ENCODE measurements around the gene PPP1R14C. TPM values are rescaled to one million over a fixed set of nuclear protein-coding genes. Genes with fewer than 3 reads are reported as not detected.

Gene PPP1R14C
- total and polyA plus RNA-seq, 7 experiments from 2014 or later, result not detected

GRCh38 chr6:150220634-150221551 is 78.0 kb downstream of the PPP1R14C start:
- H3K4me3 ChIP-seq (ENCODE audit: low read length), result no peak overlapping the region
- H3K27ac Mint-ChIP-seq, result no peak overlapping the region

GRCh38 chr6:150224820-150225219 is 82.0 kb downstream of the PPP1R14C start:
- DNase-seq (no peak), ATAC-seq (no peak)
- Mint-ChIP-seq H3K4me1 (no peaks in the 10 kb centered on the region), H3K36me3 (no peaks in the 10 kb centered on the region), H3K4me3 (no peak overlapping the region), H3K27ac (no peak overlapping the region), H3K27me3 (peaks cover 11 to 62% (median 24%) of the 10 kb centered on the region in 5 donors), H3K9me3 (no peaks in the 10 kb centered on the region)
- Histone ChIP-seq H3K27me3 (ENCODE audit: control insufficient read depth in 2 of 2, insufficient read depth in 2 of 2, low read length in 2 of 2) (no peaks in the 10 kb centered on the region), H3K4me1 (ENCODE audit: control insufficient read depth in 2 of 2, insufficient read depth in 2 of 2, low read length in 2 of 2) (no peaks in the 10 kb centered on the region), H3K27ac (ENCODE audit: low read depth, low read length) (no peak overlapping the region), H3K4me3 (ENCODE audit: low read length) (no peak overlapping the region), H3K36me3 (ENCODE audit: control insufficient read depth in 2 of 3, insufficient read depth in 3 of 3, low read length in 3 of 3) (no peaks in the 10 kb centered on the region), H3K9me3 (ENCODE audit: control insufficient read depth in 2 of 3, low read length in 3 of 3) (no peaks in the 10 kb centered on the region)
- intact Hi-C loops (cut with micrococcal nuclease), result no loop called here
- ChIA-PET POLR2A (no interaction called here), CTCF (no interaction called here)

More at GRCh38 chr6:150220634-150221551, 78.0 kb downstream of the PPP1R14C start:
- DNase-seq, result no peak
- H3K9me3 ChIP-seq (ENCODE audit: control insufficient read depth in 2 of 3, low read length in 3 of 3), result no peaks in the 10 kb centered on the region
- no peaks in the 10 kb centered on the region for H3K4me1 ChIP-seq (ENCODE audit: control insufficient read depth in 2 of 2, insufficient read depth in 2 of 2, low read length in 2 of 2)
- ChIA-PET POLR2A (no interaction called here), CTCF (no interaction called here)
- Mint-ChIP-seq H3K4me1 (no peaks in the 10 kb centered on the region), H3K4me3 (no peak overlapping the region), H3K36me3 (no peaks in the 10 kb centered on the region), H3K27me3 (peaks cover 9 to 32% (median 17%) of the 10 kb centered on the region in 5 donors), H3K9me3 (no peaks in the 10 kb centered on the region)
- no peak overlapping the region for H3K27ac ChIP-seq (ENCODE audit: low read depth, low read length)
- H3K27me3 ChIP-seq (ENCODE audit: control insufficient read depth in 2 of 2, insufficient read depth in 2 of 2, low read length in 2 of 2), result no peaks in the 10 kb centered on the region
- intact Hi-C loops (cut with micrococcal nuclease), result no loop called here
- ATAC-seq, result no peak
- H3K36me3 ChIP-seq (ENCODE audit: control insufficient read depth in 2 of 3, insufficient read depth in 3 of 3, low read length in 3 of 3), result no peaks in the 10 kb centered on the region

GRCh38 chr6:150227281-150227680 is 84.4 kb downstream of the PPP1R14C start:
- Mint-ChIP-seq H3K36me3 (no peaks in the 10 kb centered on the region), H3K4me1 (peaks cover 0 to under 1% (median 0%) of the 10 kb centered on the region in 7 donors), H3K4me3 (no peak overlapping the region), H3K9me3 (peaks cover 0 to 4% (median 0%) of the 10 kb centered on the region in 11 donors), H3K27ac (no peak overlapping the region), H3K27me3 (peaks cover 12 to 50% (median 24%) of the 10 kb centered on the region in 5 donors)
- H3K4me1 ChIP-seq (ENCODE audit: control insufficient read depth in 2 of 2, insufficient read depth in 2 of 2, low read length in 2 of 2), result no peaks in the 10 kb centered on the region
- H3K36me3 ChIP-seq (ENCODE audit: control insufficient read depth in 2 of 3, insufficient read depth in 3 of 3, low read length in 3 of 3), result no peaks in the 10 kb centered on the region
- no peak overlapping the region for H3K4me3 ChIP-seq (ENCODE audit: low read length)
- intact Hi-C loops (cut with micrococcal nuclease), result no loop called here
- no peak for ATAC-seq
- no peaks in the 10 kb centered on the region for H3K9me3 ChIP-seq (ENCODE audit: control insufficient read depth in 2 of 3, low read length in 3 of 3)
- no peak overlapping the region for H3K27ac ChIP-seq (ENCODE audit: low read depth, low read length)
- no peaks in the 10 kb centered on the region for H3K27me3 ChIP-seq (ENCODE audit: control insufficient read depth in 2 of 2, insufficient read depth in 2 of 2, low read length in 2 of 2)
- ChIA-PET CTCF (no interaction called here), POLR2A (no interaction called here)
- no peak for DNase-seq

- no peak overlapping the region for H3K4me3 Mint-ChIP-seq
- H3K36me3 ChIP-seq (ENCODE audit: control insufficient read depth in 2 of 3, insufficient read depth in 3 of 3, low read length in 3 of 3), result no peaks in the 10 kb centered on the region
- peaks cover 0 to 6% (median 0%) of the 10 kb centered on the region in 7 donors for H3K4me1 Mint-ChIP-seq
- H3K4me3 ChIP-seq (ENCODE audit: low read length), result no peak overlapping the region
- H3K4me1 ChIP-seq (ENCODE audit: control insufficient read depth in 2 of 2, insufficient read depth in 2 of 2, low read length in 2 of 2), result no peaks in the 10 kb centered on the region
- ChIA-PET CTCF (no interaction called here), POLR2A (no interaction called here)
- ATAC-seq, result no peak
- H3K27me3 ChIP-seq (ENCODE audit: control insufficient read depth in 2 of 2, insufficient read depth in 2 of 2, low read length in 2 of 2), result no peaks in the 10 kb centered on the region
- no peak for DNase-seq
- H3K9me3 Mint-ChIP-seq, result peaks cover 0 to 12% (median 5%) of the 10 kb centered on the region in 11 donors
- peaks cover 12 to 48% (median 21%) of the 10 kb centered on the region in 5 donors for H3K27me3 Mint-ChIP-seq
- H3K27ac Mint-ChIP-seq, result no peak overlapping the region
- H3K36me3 Mint-ChIP-seq, result peaks cover 0 to 5% (median 0%) of the 10 kb centered on the region in 5 donors
- intact Hi-C loops (cut with micrococcal nuclease), result no loop called here
- H3K9me3 ChIP-seq (ENCODE audit: control insufficient read depth in 2 of 3, low read length in 3 of 3), result no peaks in the 10 kb centered on the region
- H3K27ac ChIP-seq (ENCODE audit: low read depth, low read length), result no peak overlapping the region
Measured at GRCh38 chr6:150228072-150228733, 85.4 kb downstream of the PPP1R14C start.

- no peaks in the 10 kb centered on the region for H3K4me1 ChIP-seq (ENCODE audit: control insufficient read depth in 2 of 2, insufficient read depth in 2 of 2, low read length in 2 of 2)
- H3K27me3 Mint-ChIP-seq, result peaks cover 12 to 36% (median 17%) of the 10 kb centered on the region in 5 donors
- no peaks in the 10 kb centered on the region for H3K27me3 ChIP-seq (ENCODE audit: control insufficient read depth in 2 of 2, insufficient read depth in 2 of 2, low read length in 2 of 2)
- H3K36me3 Mint-ChIP-seq, result peaks cover 0 to 5% (median 0%) of the 10 kb centered on the region in 5 donors
- H3K9me3 ChIP-seq (ENCODE audit: control insufficient read depth in 2 of 3, low read length in 3 of 3), result no peaks in the 10 kb centered on the region
- ATAC-seq (no peak), DNase-seq (no peak)
- H3K36me3 ChIP-seq (ENCODE audit: control insufficient read depth in 2 of 3, insufficient read depth in 3 of 3, low read length in 3 of 3), result no peaks in the 10 kb centered on the region
- ChIA-PET CTCF (no interaction called here), POLR2A (interaction anchor here (0.7 kb wide), 1 partner anchor 289 kb away, joined by 3 read pairs; no protein-coding TSS in a partner anchor)
- H3K4me1 Mint-ChIP-seq, result peaks cover 0 to 6% (median 0%) of the 10 kb centered on the region in 7 donors
- H3K27ac Mint-ChIP-seq, result no peak overlapping the region
- no peak overlapping the region for H3K4me3 Mint-ChIP-seq
- H3K9me3 Mint-ChIP-seq, result peaks cover 0 to 12% (median 5%) of the 10 kb centered on the region in 11 donors
- H3K27ac ChIP-seq (ENCODE audit: low read depth, low read length), result no peak overlapping the region
- H3K4me3 ChIP-seq (ENCODE audit: low read length), result no peak overlapping the region
- intact Hi-C loops (cut with micrococcal nuclease), result no loop called here
Measured at GRCh38 chr6:150229436-150230163, 86.8 kb downstream of the PPP1R14C start.

- intact Hi-C loops (cut with micrococcal nuclease), result no loop called here
- peaks cover 0 to 10% (median 0%) of the 10 kb centered on the region in 7 donors for H3K4me1 Mint-ChIP-seq
- no peaks in the 10 kb centered on the region for H3K4me1 ChIP-seq (ENCODE audit: control insufficient read depth in 2 of 2, insufficient read depth in 2 of 2, low read length in 2 of 2)
Measured at GRCh38 chr6:150230164-150230561, 87.3 kb downstream of the PPP1R14C start.

More at GRCh38 chr6:150230164-150230561, 87.3 kb downstream of the PPP1R14C start:
- no peak for ATAC-seq
- Mint-ChIP-seq H3K27me3 (peaks cover 11 to 36% (median 12%) of the 10 kb centered on the region in 5 donors), H3K36me3 (peaks cover 0 to 7% (median 0%) of the 10 kb centered on the region in 5 donors), H3K9me3 (peaks cover 0 to 12% (median 5%) of the 10 kb centered on the region in 11 donors), H3K4me3 (no peak overlapping the region), H3K27ac (no peak overlapping the region)
- no peak overlapping the region for H3K27ac ChIP-seq (ENCODE audit: low read depth, low read length)
- ChIA-PET CTCF (no interaction called here), POLR2A (no interaction called here)
- H3K9me3 ChIP-seq (ENCODE audit: control insufficient read depth in 2 of 3, low read length in 3 of 3), result no peaks in the 10 kb centered on the region
- no peaks in the 10 kb centered on the region for H3K36me3 ChIP-seq (ENCODE audit: control insufficient read depth in 2 of 3, insufficient read depth in 3 of 3, low read length in 3 of 3)
- no peak overlapping the region for H3K4me3 ChIP-seq (ENCODE audit: low read length)
- no peaks in the 10 kb centered on the region for H3K27me3 ChIP-seq (ENCODE audit: control insufficient read depth in 2 of 2, insufficient read depth in 2 of 2, low read length in 2 of 2)
- no peak for DNase-seq
